Fibroblast of lung (primary cell): ENCODE results near the gene DPP10.

Experiments
- CTCF ChIP-seq, 2 donors: IDR thresholded peaks in 1 of 2; conservative IDR thresholded peaks in 1 of 2; 1 replicate in 1 of 2; 2 replicates in 1 of 2; pipeline ENCODE4 v1.5.1; 2011 to 2012; ENCODE audit warnings: low read length in 2 of 2, control low read depth in 1 of 2, inconsistent platforms in 1 of 2, low read depth in 1 of 2, mild to moderate bottlenecking in 1 of 2
- EZH2 ChIP-seq: IDR thresholded peaks from 2 replicates; pipeline ENCODE4 v1.5.1; 2012; ENCODE audit warnings: low read length, control low read depth, mild to moderate bottlenecking; ENCODE audit errors: missing control alignments

GRCh38 chr2:114864901-114865300 lies 422.5 kb downstream of the DPP10 start:
- TF ChIP-seq CTCF (conservative IDR thresholded peaks at IDR 0.05 in 1 of 2, IDR thresholded peaks at IDR 0.05 in 1 of 2; ENCODE audit: low read depth in 1 of 2, low read length in 2 of 2) (no peak), EZH2 (no peak)
